ENCODE results near the gene ACOT7.
"Not testable (repeated sequence)": the region's sequence is repeated elsewhere in the genome, so short reads cannot be mapped to it uniquely, and the experiment has no call there.

Gene ACOT7

DNA sequence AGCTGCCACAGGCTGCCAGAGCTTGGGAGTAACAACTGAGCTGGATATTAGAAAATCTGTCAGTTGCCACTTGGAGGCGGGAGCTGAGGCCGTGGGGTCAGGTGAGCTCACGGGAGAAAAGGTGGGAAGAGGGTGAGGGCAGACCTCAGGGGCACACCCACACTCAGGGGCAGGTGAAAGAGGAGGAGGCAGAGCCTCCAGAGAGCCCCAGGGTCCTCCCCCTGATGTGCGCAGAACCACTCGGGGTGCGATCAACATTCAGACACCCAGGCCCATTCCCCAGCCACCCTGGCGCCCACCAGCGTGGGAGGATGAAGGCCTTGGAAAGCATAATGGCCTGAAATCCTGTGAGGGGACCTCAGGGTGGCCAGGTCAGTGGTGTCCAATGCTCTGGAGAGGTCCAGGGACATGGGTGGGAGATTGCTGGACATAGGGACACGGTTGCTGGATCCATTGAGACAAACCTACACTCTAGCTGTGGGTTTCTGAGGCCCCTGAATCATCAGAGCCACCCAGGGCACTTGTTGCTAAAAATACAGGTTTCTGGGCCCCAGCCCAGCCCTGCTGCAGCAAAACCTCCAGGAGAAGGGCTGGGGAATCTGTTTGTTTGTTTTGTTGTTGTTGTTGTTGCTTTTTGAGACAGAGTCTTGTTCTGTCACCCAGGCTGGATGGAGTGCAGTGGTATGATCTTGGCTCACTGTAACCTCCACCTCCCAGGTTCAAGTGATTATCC, 83.3 kb downstream of the ACOT7 start:
- no peak for DNase-seq (ENCODE audit: low read depth, low spot score)

DNA sequence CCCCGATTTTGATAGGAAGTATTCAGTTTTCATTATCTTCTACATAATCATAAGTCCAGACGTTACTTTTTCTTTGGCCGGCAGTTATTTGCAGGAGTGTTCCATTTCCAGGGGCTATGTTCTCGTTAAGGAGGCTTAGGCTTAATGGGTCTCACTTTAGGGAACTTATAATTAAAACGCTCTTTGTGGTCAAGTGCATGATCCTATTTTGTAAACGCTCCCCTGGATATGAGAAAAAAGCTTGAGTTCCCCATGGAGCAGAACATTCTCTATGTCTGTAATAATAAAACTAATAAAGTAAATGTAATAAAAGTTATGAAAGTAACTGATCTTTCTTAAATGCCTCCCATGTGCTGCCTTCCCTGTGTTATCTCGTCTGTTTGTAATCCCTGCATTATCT, 84.0 kb downstream of the ACOT7 start:
- DNase-seq (ENCODE audit: low read depth, low spot score) = no peak

- no peak for DNase-seq (ENCODE audit: low read depth, low spot score)
Observed at GRCh38 chr1:6308449-6308848, 85.1 kb downstream of the ACOT7 start.

- DNase-seq (ENCODE audit: low read depth, low spot score) = not testable (repeated sequence)
Observed at GRCh38 chr1:6307682-6308081, 85.9 kb downstream of the ACOT7 start.

- DNase-seq (ENCODE audit: low read depth, low spot score) = no peak
Observed at GRCh38 chr1:6307099-6307498, 86.5 kb downstream of the ACOT7 start.

DNA sequence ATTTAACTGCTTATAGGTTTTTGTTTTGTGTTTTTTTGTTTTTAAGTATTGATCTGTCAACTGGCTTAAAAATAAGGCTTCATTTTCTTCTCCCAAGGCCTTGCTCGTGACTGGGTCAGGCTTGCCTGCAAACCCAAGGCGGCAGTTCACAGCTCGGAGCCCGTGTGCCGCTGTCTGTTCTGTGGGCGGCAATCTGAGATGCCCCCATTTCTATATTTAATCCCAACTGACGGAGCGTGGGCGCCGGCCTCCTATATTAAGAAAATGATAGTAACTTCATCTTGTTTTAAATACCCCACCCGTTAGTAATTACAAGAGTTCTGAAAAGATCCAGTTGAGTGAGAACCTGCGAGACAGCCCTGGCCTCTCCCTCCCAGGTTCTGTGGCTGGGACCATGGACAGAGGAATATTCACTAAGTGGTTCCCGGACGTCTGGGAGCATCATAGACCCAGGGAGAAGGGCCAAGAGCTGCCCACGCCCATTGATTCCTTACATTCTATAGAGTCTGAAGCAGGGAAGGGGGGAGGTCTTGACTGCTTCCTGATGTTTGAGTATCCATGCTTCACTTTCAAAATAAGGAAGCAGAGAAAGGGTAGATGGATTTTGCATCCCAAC, 90.1 kb downstream of the ACOT7 start:
- no peak for DNase-seq (ENCODE audit: low read depth, low spot score)

DNA sequence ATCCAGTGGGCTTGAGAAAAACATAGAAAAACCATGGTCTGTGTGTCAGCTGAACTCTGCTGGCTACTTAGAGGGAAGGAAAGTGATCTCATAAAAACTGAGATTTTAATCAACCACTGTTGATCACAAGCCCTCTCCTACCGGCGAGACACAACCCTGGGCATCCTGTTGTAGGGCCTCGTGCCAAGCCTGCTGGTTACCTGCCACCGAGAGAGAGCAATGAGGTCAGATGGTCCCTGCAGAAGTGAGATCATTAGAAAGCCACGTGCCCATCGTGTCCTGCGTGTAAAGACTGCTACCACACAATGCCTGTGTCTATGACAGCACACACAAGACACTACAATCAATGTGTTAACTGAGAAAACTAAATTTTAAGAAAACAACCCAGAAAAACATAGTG, 91.0 kb downstream of the ACOT7 start:
- DNase-seq (ENCODE audit: low read depth, low spot score) = no peak

DNA sequence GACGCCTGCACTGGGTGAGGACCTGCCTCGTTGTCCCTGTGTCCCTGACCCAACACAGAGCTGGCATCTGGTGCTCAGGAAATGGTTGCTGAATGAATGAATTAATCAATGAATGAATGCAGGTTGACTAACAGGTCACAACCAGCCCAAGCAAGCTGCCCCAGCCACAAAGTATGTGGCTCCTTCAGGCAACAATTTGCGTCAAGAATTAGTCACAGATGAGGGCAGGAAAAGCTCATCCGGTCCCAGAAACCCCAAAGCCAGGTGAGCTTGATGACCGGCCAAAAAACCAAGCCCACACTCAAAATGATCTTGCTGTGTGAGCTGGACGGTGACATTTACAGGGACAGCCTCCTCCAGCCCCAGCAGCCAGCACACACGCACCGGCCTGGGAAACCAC, 92.0 kb downstream of the ACOT7 start:
- no peak for DNase-seq (ENCODE audit: low read depth, low spot score)

- DNase-seq (ENCODE audit: low read depth, low spot score) = no peak
Observed at GRCh38 chr1:6300342-6301048, 93.1 kb downstream of the ACOT7 start.

- DNase-seq (ENCODE audit: low read depth, low spot score) = no peak
Observed at GRCh38 chr1:6299557-6300165, 93.9 kb downstream of the ACOT7 start.

DNA sequence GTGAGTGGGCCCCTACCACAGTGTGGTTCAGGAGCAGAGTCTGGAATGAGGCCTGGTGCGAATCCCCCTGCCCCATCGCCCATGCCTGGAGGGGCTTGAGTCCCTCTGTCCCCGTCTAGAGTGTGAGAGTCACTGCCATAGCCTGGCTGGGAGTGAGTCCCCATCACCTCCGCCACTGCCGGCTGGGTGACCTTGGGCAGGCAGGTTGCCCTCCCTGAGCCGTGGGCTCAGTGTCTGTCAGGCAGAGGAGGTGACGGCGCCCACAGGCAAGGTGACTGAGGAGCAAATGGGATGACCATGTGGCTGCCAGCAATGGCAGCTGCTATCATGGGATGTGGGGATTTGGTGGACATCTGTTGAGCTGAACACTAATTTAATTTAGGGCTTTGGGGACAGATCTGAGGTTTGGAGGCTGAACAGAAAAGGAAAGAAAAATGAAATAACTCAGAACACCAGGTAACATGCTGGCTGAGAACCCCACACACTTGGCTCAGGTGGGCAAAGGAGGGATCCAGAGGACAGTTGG, 94.6 kb downstream of the ACOT7 start:
- no peak for DNase-seq (ENCODE audit: low read depth, low spot score)

- no peak for DNase-seq (ENCODE audit: low read depth, low spot score)
Observed at GRCh38 chr1:6298530-6298929, 95.0 kb downstream of the ACOT7 start.

- no peak for DNase-seq (ENCODE audit: low read depth, low spot score)
Observed at GRCh38 chr1:6295910-6296309, 97.7 kb downstream of the ACOT7 start.

DNA sequence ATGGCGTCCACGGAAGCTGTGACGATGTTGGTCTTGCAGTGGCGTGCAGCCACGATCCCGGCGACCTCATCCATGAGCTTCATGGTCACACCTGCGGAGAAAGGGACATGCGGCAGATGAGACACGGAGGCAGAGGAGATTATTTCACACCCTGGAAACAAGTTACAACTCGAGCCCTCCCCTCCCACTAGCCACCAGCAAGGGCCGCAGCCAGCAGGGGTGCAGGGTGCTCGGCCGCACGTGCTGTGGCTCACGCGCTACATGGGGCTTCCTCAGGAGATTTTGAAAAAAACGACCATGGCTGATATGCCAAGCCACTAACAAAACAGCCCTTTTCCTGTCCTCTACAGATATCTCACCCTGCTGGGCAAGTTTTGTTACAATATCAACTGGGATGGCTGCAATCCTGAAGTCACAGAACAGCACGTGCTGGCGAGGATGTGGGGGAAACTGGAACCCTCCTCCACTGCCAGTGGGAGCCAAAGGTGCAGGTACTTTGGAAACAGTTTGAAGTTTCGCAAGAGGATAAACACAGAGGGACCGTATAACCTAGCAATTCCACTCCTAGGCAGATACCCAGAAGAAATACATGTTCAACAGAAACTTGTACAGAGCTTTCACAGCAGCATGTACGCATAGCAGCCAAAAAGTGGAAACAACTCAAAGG, 98.5 kb downstream of the ACOT7 start:
- no peak for DNase-seq (ENCODE audit: low read depth, low spot score)

DNA sequence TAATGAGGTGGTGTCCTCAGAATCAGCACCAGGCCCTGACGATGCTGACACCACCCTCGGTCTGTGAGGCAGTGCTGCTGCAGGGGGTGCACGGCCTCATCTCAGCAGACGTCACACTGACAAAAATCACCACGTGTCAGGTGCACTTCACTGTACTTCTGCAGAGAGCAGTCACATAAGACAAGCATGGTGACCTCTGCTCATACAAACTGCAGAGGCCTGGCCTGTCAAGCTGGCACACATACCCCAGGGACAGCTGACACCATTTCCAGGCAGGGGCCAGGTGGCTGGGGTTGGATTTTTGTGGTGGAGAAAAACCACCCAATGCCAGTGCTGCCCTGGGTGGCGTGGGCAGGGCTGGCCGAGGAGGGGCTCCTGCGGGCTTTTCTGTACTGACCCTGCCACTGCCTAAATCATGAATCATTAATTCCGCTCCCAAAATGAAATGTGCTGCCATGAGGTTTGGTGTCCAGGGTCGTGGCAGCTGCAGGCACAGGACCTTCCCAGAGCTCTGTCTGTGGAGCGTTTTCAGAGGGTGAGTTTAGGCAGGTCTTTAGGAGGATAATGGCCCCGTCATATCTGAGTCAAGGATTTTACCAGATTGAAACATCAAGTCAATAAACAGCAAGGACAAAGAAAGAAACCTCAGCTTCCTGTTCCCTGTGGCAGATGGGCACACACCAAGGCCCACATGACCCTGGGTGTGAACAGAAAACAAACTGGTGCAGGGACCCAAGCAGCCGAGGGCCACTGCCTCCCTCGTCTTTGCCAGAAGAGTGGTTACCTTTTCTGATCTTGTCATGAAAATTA, 99.3 kb downstream of the ACOT7 start:
- DNase-seq (ENCODE audit: low read depth, low spot score) = no peak

DNA sequence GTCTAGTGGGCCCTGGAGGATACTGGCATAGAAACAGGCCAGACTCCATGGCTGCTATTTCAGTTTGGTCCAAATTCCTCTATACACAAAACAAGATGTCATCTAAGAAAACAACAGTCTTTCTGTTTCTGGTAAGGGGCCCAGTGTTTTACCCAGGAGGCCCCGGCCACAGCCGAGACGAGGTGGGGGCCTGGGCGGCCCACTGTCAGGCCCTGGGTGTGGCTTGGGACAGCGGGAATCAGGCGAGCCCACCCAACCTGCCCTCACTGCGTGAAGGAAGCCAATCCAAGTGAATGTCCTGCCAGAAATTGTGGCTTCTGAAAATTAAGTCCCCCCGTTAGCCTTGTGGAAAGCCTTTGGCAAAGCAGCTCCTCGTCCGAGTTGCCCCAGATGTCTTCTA, 101.5 kb downstream of the ACOT7 start:
- DNase-seq (ENCODE audit: low read depth, low spot score) = no peak

DNA sequence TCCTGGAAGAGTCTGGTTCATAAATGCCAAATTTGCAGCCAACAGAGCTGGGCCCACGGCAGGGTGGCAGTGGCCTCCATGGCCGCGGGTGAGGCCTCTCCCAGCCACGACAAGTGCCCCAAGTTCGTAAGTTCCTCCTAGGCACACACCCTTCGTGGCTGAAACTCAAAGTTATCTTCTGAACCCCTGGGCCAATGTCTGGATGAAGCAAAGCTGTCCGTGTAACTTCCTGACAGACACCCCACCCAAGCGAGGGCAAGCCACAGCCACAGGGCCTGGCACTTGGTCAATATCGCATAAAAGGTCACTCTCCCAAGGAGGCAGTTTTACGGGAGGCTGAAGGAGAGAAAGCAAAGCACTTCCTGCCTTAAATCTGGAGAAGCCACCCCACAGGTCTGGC, 104.9 kb downstream of the ACOT7 start:
- DNase-seq (ENCODE audit: low read depth, low spot score) = no peak

GRCh38 chr1:6288026-6288425, 105.5 kb downstream of the ACOT7 start:
- no peak for DNase-seq (ENCODE audit: low read depth, low spot score)

- DNase-seq (ENCODE audit: low read depth, low spot score) = no peak
Observed at GRCh38 chr1:6287431-6287886, 106.1 kb downstream of the ACOT7 start.

- no peak for DNase-seq (ENCODE audit: low read depth, low spot score)
Observed at GRCh38 chr1:6287029-6287428, 106.5 kb downstream of the ACOT7 start.

- DNase-seq (ENCODE audit: low read depth, low spot score) = no peak
Observed at GRCh38 chr1:6286266-6286665, 107.3 kb downstream of the ACOT7 start.

Data from iPS DF 19.7 (cell line).